ENCODE data around the gene EXOSC10. TPM values are rescaled to one million over a fixed set of nuclear protein-coding genes. Genes with fewer than 3 reads are reported as not detected.
"Not testable (repeated sequence)": the region's sequence is repeated elsewhere in the genome, so short reads cannot be mapped to it uniquely, and the experiment has no call there.

EXOSC10 gene
- total and polyA plus RNA-seq, 2 donors = 38.4 to 54.0 TPM

- H3K4me3 ChIP-seq (ENCODE audit: low read depth, low read length); H3K4me1 ChIP-seq (ENCODE audit: insufficient read depth); H3K36me3 ChIP-seq (ENCODE audit: insufficient read depth); H3K27ac ChIP-seq (ENCODE audit: low read depth); DNase-seq (ENCODE audit: extremely low spot score): not testable (repeated sequence)
- WGBS = 87% methylated on average over 18 of the region's 18 CpGs
These were observed 35.6 kb downstream of the EXOSC10 start for GRCh38 chr1:11063937-11064537.

GRCh38 chr1:11062965-11063401, 36.7 kb downstream of the EXOSC10 start:
- no peak overlapping the region for H3K4me3 ChIP-seq (ENCODE audit: low read depth, low read length)
- H3K36me3 ChIP-seq (ENCODE audit: insufficient read depth) = no peaks in the 10 kb centered on the region
- H3K27ac ChIP-seq (ENCODE audit: low read depth) = no peak overlapping the region
- WGBS = 82% methylated on average over 3 of the region's 3 CpGs
- no peak for DNase-seq (ENCODE audit: extremely low spot score)
- peaks cover 3% of the 10 kb centered on the region for H3K4me1 ChIP-seq (ENCODE audit: insufficient read depth)

GRCh38 chr1:11061652-11062365, 37.9 kb downstream of the EXOSC10 start:
- peaks cover 3% of the 10 kb centered on the region for H3K4me1 ChIP-seq (ENCODE audit: insufficient read depth)
- no peak for DNase-seq (ENCODE audit: extremely low spot score)
- WGBS = 70% methylated on average over 5 of the region's 5 CpGs
- H3K27ac ChIP-seq (ENCODE audit: low read depth) = no peak overlapping the region
- H3K36me3 ChIP-seq (ENCODE audit: insufficient read depth) = no peaks in the 10 kb centered on the region
- no peak overlapping the region for H3K4me3 ChIP-seq (ENCODE audit: low read depth, low read length)

GRCh38 chr1:11059968-11060830, 39.5 kb downstream of the EXOSC10 start, which contains the start of gene SRM:
TSS of gene SRM (minus strand) at chr1:11060018. CDS start at chr1:11059943, 75 bp downstream.
- under 1% methylated on average over 81 of the region's 83 CpGs for WGBS
- no peaks in the 10 kb centered on the region for H3K36me3 ChIP-seq (ENCODE audit: insufficient read depth)

GRCh38 chr1:11059155-11059967, 40.3 kb downstream of the EXOSC10 start:
- no peak overlapping the region for H3K27ac ChIP-seq (ENCODE audit: low read depth)
- under 1% methylated on average over 67 of the region's 72 CpGs for WGBS
- peaks cover under 1% of the 10 kb centered on the region for H3K36me3 ChIP-seq (ENCODE audit: insufficient read depth)
- peaks cover 3% of the 10 kb centered on the region for H3K4me1 ChIP-seq (ENCODE audit: insufficient read depth)
- DNase-seq (ENCODE audit: extremely low spot score) = no peak
- H3K4me3 ChIP-seq (ENCODE audit: low read depth, low read length) = peak overlapping the region; percentile 66

More at GRCh38 chr1:11059968-11060830, 39.5 kb downstream of the EXOSC10 start, which contains the start of gene SRM:
- peaks cover 3% of the 10 kb centered on the region for H3K4me1 ChIP-seq (ENCODE audit: insufficient read depth)
- peak within 1 kb of the TSS; percentile 66 for H3K4me3 ChIP-seq (ENCODE audit: low read depth, low read length)
- peak; percentile 50 for DNase-seq (ENCODE audit: extremely low spot score)
- H3K27ac ChIP-seq (ENCODE audit: low read depth) = no peak within 1 kb of the TSS

GRCh38 chr1:11058595-11059154, 41.0 kb downstream of the EXOSC10 start:
- Histone ChIP-seq H3K4me1 (ENCODE audit: insufficient read depth) (peaks cover 3% of the 10 kb centered on the region), H3K36me3 (ENCODE audit: insufficient read depth) (peaks cover 2% of the 10 kb centered on the region), H3K27ac (ENCODE audit: low read depth) (no peak overlapping the region), H3K4me3 (ENCODE audit: low read depth, low read length) (peak overlapping the region; percentile 66)
- WGBS = 53% methylated on average over 28 of the region's 28 CpGs
- no peak for DNase-seq (ENCODE audit: extremely low spot score)

GRCh38 chr1:11058026-11058425, 41.6 kb downstream of the EXOSC10 start:
- no peak for DNase-seq (ENCODE audit: extremely low spot score)
- Histone ChIP-seq H3K27ac (ENCODE audit: low read depth) (no peak overlapping the region), H3K36me3 (ENCODE audit: insufficient read depth) (peaks cover 2% of the 10 kb centered on the region), H3K4me1 (ENCODE audit: insufficient read depth) (peaks cover 3% of the 10 kb centered on the region), H3K4me3 (ENCODE audit: low read depth, low read length) (no peak overlapping the region)
- 94% methylated on average over 14 of the region's 14 CpGs for WGBS

- no peak for DNase-seq (ENCODE audit: extremely low spot score)
- Histone ChIP-seq H3K4me1 (ENCODE audit: insufficient read depth) (peaks cover 3% of the 10 kb centered on the region), H3K27ac (ENCODE audit: low read depth) (no peak overlapping the region), H3K4me3 (ENCODE audit: low read depth, low read length) (no peak overlapping the region), H3K36me3 (ENCODE audit: insufficient read depth) (peaks cover 2% of the 10 kb centered on the region)
- 94% methylated on average over 8 of the region's 8 CpGs for WGBS
These were observed 42.2 kb downstream of the EXOSC10 start for GRCh38 chr1:11057477-11057876.

GRCh38 chr1:11056504-11056903, 43.2 kb downstream of the EXOSC10 start:
- 84% methylated on average over 7 of the region's 7 CpGs for WGBS
- Histone ChIP-seq H3K36me3 (ENCODE audit: insufficient read depth) (peaks cover 2% of the 10 kb centered on the region), H3K4me3 (ENCODE audit: low read depth, low read length) (no peak overlapping the region), H3K27ac (ENCODE audit: low read depth) (no peak overlapping the region), H3K4me1 (ENCODE audit: insufficient read depth) (peaks cover 3% of the 10 kb centered on the region)
- no peak for DNase-seq (ENCODE audit: extremely low spot score)

GRCh38 chr1:11055676-11056075, 44.0 kb downstream of the EXOSC10 start:
- no peak overlapping the region for H3K27ac ChIP-seq (ENCODE audit: low read depth)
- no peaks in the 10 kb centered on the region for H3K4me1 ChIP-seq (ENCODE audit: insufficient read depth)
- peaks cover 2% of the 10 kb centered on the region for H3K36me3 ChIP-seq (ENCODE audit: insufficient read depth)
- 93% methylated on average over 12 of the region's 12 CpGs for WGBS
- no peak for DNase-seq (ENCODE audit: extremely low spot score)
- H3K4me3 ChIP-seq (ENCODE audit: low read depth, low read length) = no peak overlapping the region

- DNase-seq (ENCODE audit: extremely low spot score) = no peak
These were observed 45.0 kb downstream of the EXOSC10 start for GRCh38 chr1:11054666-11055065.

GRCh38 chr1:11054181-11054580, 45.5 kb downstream of the EXOSC10 start:
- WGBS = 82% methylated on average over 7 of the region's 7 CpGs
- Histone ChIP-seq H3K36me3 (ENCODE audit: insufficient read depth) (peaks cover 2% of the 10 kb centered on the region), H3K27ac (ENCODE audit: low read depth) (no peak overlapping the region), H3K4me3 (ENCODE audit: low read depth, low read length) (no peak overlapping the region), H3K4me1 (ENCODE audit: insufficient read depth) (no peaks in the 10 kb centered on the region)
- no peak for DNase-seq (ENCODE audit: extremely low spot score)

More at GRCh38 chr1:11054666-11055065, 45.0 kb downstream of the EXOSC10 start:
- Histone ChIP-seq H3K4me1 (ENCODE audit: insufficient read depth) (no peaks in the 10 kb centered on the region), H3K36me3 (ENCODE audit: insufficient read depth) (peaks cover 2% of the 10 kb centered on the region), H3K4me3 (ENCODE audit: low read depth, low read length) (no peak overlapping the region), H3K27ac (ENCODE audit: low read depth) (no peak overlapping the region)
- 88% methylated on average over 22 of the region's 22 CpGs for WGBS
